HG03342 (cell line): ENCODE data around the gene ST8SIA1.

Experiments
- ATAC-seq: cut with Tn5 transposase; IDR thresholded peaks from one replicate; pipeline ENCODE4 v1.9.1; 2021; ENCODE audit warnings: mild to moderate bottlenecking, moderate library complexity; ENCODE audit not compliant: unreplicated experiment

Gene ST8SIA1

GRCh38 chr12:22332202-22332601, 2.3 kb downstream of the ST8SIA1 start:
- ATAC-seq = no peak

DNA sequence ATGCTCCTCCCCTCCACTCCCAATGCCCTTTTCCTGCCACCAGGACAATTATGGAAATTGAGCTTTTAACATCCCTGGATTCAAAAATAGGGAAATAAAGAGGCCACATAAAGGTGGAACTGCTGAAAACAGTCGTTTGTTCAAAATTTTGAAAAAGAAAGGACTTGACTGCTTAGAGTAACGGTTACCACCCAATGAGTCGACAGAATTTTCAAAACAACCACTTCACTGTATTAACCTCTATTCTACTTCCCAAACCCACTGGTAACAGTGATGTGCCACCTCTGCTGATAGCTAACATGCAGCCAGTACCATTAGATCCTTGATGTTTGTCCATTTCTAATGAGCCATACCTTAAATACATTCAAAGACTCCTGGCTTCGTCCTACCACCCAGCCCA, 4.9 kb downstream of the ST8SIA1 start:
- no peak for ATAC-seq

- ATAC-seq = no peak
Measured at GRCh38 chr12:22325218-22325617, 9.3 kb downstream of the ST8SIA1 start.

DNA sequence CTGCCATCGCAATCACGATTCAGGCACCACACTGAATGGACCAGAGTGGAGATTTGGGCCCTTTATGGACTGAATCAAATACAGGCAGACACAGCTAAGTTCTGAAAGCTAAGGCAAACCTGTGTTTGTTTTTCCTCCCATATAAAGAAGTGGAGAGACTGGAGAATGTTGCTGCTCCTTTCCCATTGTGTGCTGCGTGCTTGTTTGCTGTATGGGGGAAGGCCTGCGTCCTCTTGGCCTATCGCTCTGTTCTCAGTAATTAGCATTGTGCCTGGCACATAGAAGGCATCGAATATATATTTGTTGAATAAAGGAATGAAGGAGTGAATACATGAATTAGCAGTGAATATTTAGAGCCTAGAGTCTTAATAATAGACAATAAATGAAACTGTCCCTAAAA, 12.4 kb downstream of the ST8SIA1 start:
- ATAC-seq = no peak

DNA sequence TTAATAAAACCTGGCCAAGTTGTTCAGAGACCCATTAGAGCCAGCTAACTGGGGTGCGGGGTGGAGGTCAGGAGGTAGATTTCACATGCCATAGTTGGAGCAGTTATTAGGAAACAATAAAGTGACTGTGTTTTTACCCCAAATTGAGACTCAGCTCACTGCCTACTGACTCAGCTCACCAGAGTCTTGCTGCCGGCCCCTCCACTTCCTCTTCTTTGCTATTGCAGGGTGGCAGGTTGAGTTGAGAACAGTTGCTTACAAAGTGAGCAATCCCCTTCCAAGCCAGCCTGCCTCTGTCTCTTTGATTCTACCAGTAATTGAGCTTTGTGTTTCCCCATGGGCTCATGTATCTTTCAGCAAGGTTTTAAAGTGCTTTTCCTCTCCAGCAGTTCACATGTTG, 12.9 kb downstream of the ST8SIA1 start:
- ATAC-seq = no peak

GRCh38 chr12:22321018-22321605, 13.4 kb downstream of the ST8SIA1 start:
- no peak for ATAC-seq

GRCh38 chr12:22318108-22318737, 16.3 kb downstream of the ST8SIA1 start:
- ATAC-seq = peak; percentile 46

GRCh38 chr12:22313963-22314330, 20.6 kb downstream of the ST8SIA1 start:
- ATAC-seq = no peak

GRCh38 chr12:22313286-22313962, 21.1 kb downstream of the ST8SIA1 start:
- no peak for ATAC-seq

GRCh38 chr12:22312336-22312735, 22.2 kb downstream of the ST8SIA1 start:
- ATAC-seq = no peak

GRCh38 chr12:22310709-22311108, 23.8 kb downstream of the ST8SIA1 start:
- ATAC-seq = no peak

- no peak for ATAC-seq
Measured at GRCh38 chr12:22310275-22310674, 24.2 kb downstream of the ST8SIA1 start.

DNA sequence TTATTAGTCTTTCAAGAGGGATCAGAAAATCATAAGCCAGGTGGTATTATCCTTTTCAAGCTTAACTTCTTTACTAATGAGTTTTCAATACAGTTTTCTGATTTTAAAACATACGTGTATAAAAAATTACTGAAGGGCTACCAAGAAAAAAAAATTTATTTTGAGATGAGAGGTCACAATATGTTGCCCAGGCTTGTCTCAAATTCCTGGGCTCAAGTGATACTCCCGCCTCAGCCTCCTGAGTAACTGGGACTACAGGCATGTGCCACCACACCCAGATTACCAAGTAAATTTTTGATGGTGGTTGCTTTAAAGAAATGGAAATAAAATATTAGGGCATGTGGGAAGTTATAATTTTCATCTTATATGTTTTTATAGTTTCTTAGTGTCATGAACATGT, 26.7 kb downstream of the ST8SIA1 start:
- ATAC-seq = no peak

- ATAC-seq = no peak
Measured at GRCh38 chr12:22306311-22306710, 28.2 kb downstream of the ST8SIA1 start.

DNA sequence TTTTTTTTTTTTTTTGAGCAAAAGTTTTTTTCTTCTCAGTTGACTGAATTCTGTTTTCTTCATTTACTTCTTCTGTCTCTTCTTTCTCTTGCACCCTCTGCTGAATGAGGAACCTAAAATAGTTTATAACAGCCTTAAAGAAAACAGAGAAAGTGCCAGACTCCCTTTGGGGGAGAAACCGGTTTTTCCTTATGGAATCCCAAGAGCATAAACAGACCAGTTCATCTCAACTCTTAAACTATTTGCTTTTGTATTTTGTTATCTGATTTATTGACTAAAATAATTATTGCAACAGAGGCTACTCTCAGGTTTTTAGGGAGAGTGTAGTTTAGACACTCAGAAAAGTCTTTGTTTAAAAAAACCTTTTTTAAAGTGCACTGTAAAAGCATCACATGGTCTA, 30.2 kb downstream of the ST8SIA1 start:
- ATAC-seq = no peak

- no peak for ATAC-seq
Measured at GRCh38 chr12:22299294-22299912, 35.1 kb downstream of the ST8SIA1 start.

GRCh38 chr12:22289250-22289649, 45.3 kb downstream of the ST8SIA1 start:
- no peak for ATAC-seq

GRCh38 chr12:22287776-22288621, 46.5 kb downstream of the ST8SIA1 start:
- no peak for ATAC-seq

- no peak for ATAC-seq
Measured at GRCh38 chr12:22287101-22287500, 47.4 kb downstream of the ST8SIA1 start.

DNA sequence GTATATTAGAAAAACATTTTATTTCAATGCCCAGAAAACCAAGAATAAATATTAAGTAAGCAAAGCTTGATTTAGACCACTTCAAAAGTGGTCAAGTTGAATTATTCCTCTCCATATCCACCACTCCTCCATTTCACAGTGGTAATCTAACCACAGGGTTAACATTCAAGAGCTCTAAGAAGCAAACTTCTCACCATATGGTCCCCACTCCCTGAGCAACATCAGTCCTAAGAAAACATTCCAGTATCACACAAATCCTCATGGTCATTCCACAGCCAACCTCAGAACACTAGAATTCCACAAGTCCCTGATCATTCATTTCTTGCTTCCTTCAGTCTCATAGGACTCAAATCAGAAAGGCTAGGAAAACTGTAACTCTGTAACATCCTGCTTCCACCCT, 47.9 kb downstream of the ST8SIA1 start:
- no peak for ATAC-seq

DNA sequence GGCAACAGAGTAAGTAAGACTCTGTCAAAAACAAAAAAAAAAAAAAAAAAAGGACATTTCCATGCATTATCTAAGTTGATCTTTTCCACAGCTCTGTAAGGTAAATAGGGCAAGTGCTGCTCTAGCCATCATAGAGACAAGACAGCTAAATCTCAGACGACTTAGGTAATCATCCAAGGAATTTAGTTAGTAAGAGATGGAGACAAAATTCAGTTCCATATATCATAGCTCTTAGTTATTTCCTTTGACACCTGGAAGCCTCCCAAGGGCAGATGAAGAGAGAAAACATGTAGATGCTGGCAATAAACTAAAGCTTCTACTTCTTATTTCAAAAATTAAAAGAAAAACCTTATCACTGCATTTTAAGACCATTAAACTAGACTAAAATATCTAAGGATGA, 48.7 kb downstream of the ST8SIA1 start:
- ATAC-seq = no peak
